WTC11 (cell line): ENCODE measurements around the gene RECK.

Experiments used
- CREB1 ChIP-seq: sonication (generic); formaldehyde crosslinking; IDR thresholded peaks from 2 replicates; pipeline ENCODE4 v1.8.0; 2023; ENCODE audit warnings: mild to moderate bottlenecking, missing genetic modification reagents
- CREM ChIP-seq: sonication (generic); formaldehyde crosslinking; IDR thresholded peaks from 2 replicates; pipeline ENCODE4 v1.8.1; 2022; ENCODE audit warnings: mild to moderate bottlenecking, missing genetic modification reagents, moderate library complexity
- JUN ChIP-seq: sonication (generic); formaldehyde crosslinking; IDR thresholded peaks from 2 replicates; pipeline ENCODE4 v1.8.0; 2023; ENCODE audit warnings: mild to moderate bottlenecking, missing genetic modification reagents
- NFYB ChIP-seq: sonication (generic); formaldehyde crosslinking; conservative IDR thresholded peaks from 2 replicates; pipeline ENCODE4 v1.8.0; 2022; ENCODE audit warnings: low read depth, missing genetic modification reagents
- ZNF121 ChIP-seq: sonication (generic); formaldehyde crosslinking; IDR thresholded peaks from 2 replicates; pipeline ENCODE4 v1.8.0; 2023; ENCODE audit warnings: missing genetic modification reagents
- ZNF317 ChIP-seq: sonication (generic); formaldehyde crosslinking; IDR thresholded peaks from 2 replicates; pipeline ENCODE4 v1.8.1; 2023; ENCODE audit warnings: low read depth, mild to moderate bottlenecking, moderate library complexity, missing genetic modification reagents, borderline replicate concordance
- TF ChIP-seq, protein P1 (sequence below): fragments of 200-600 bp; IDR thresholded peaks from 2 replicates; pipeline ENCODE4 v1.8.0; 2022; ENCODE audit warnings: antibody characterized with exemption
- TF ChIP-seq, protein P2 (sequence below): sonication (generic); formaldehyde crosslinking; IDR thresholded peaks from 2 replicates; pipeline ENCODE4 v1.8.0; 2022; ENCODE audit warnings: mild to moderate bottlenecking, missing genetic modification reagents
- TF ChIP-seq, protein P3 (sequence below): sonication (generic); formaldehyde crosslinking; IDR thresholded peaks from 2 replicates; pipeline ENCODE4 v1.8.1; 2022; ENCODE audit warnings: low read depth, missing genetic modification reagents, borderline replicate concordance
- TF ChIP-seq, protein P4 (sequence below): sonication (generic); formaldehyde crosslinking; IDR thresholded peaks from 2 replicates; pipeline ENCODE4 v1.8.1; 2022; ENCODE audit warnings: low read depth, mild to moderate bottlenecking, moderate library complexity, missing genetic modification reagents, borderline replicate concordance

DNA sequence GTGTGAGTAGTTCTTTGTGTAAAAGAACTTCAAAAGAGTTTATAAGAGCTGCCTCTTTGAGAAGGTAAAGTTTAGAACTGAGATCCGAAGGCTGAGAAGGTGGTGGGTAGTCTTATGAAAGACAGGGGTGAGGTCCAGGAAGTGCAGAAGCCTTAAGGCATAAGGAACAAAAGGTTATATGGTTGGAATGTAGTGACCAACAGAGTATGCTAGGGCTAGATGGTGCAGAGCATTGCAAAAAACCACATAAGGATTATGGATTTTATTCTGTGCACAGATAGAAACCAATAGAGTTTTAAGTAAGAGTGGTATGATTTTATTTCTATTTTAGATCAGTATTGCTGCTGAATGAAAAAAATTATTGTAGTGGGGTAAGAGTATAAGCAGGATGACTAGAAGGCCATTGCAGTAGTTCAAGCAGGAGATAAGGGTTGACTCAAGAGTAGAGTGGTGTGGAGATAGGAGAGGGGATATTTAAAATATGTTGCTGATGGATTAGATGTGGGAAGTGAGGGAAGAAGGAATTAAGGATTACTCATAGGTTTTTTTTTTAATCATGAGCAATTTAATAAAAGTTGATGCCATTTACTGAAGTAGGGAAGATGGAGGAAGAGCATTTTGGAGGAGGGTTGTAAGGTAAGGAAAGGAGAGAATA, 3.7 kb downstream of the RECK start:
- TF ChIP-seq, protein P1, sequence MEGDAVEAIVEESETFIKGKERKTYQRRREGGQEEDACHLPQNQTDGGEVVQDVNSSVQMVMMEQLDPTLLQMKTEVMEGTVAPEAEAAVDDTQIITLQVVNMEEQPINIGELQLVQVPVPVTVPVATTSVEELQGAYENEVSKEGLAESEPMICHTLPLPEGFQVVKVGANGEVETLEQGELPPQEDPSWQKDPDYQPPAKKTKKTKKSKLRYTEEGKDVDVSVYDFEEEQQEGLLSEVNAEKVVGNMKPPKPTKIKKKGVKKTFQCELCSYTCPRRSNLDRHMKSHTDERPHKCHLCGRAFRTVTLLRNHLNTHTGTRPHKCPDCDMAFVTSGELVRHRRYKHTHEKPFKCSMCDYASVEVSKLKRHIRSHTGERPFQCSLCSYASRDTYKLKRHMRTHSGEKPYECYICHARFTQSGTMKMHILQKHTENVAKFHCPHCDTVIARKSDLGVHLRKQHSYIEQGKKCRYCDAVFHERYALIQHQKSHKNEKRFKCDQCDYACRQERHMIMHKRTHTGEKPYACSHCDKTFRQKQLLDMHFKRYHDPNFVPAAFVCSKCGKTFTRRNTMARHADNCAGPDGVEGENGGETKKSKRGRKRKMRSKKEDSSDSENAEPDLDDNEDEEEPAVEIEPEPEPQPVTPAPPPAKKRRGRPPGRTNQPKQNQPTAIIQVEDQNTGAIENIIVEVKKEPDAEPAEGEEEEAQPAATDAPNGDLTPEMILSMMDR, result no peak
- TF ChIP-seq, protein P2, sequence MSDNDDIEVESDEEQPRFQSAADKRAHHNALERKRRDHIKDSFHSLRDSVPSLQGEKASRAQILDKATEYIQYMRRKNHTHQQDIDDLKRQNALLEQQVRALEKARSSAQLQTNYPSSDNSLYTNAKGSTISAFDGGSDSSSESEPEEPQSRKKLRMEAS (CRISPR knock-in tag), result no peak
- TF ChIP-seq ZNF317 (CRISPR knock-in tag), result no peak
- TF ChIP-seq, protein P3, sequence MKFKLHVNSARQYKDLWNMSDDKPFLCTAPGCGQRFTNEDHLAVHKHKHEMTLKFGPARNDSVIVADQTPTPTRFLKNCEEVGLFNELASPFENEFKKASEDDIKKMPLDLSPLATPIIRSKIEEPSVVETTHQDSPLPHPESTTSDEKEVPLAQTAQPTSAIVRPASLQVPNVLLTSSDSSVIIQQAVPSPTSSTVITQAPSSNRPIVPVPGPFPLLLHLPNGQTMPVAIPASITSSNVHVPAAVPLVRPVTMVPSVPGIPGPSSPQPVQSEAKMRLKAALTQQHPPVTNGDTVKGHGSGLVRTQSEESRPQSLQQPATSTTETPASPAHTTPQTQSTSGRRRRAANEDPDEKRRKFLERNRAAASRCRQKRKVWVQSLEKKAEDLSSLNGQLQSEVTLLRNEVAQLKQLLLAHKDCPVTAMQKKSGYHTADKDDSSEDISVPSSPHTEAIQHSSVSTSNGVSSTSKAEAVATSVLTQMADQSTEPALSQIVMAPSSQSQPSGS, result no peak
- TF ChIP-seq CREM (CRISPR knock-in tag), result no peak
- TF ChIP-seq NFYB, result no peak
- TF ChIP-seq, protein P4, sequence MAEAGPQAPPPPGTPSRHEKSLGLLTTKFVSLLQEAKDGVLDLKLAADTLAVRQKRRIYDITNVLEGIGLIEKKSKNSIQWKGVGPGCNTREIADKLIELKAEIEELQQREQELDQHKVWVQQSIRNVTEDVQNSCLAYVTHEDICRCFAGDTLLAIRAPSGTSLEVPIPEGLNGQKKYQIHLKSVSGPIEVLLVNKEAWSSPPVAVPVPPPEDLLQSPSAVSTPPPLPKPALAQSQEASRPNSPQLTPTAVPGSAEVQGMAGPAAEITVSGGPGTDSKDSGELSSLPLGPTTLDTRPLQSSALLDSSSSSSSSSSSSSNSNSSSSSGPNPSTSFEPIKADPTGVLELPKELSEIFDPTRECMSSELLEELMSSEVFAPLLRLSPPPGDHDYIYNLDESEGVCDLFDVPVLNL (CRISPR knock-in tag), result no peak
- no peak for TF ChIP-seq CREB1
- TF ChIP-seq JUN, result no peak
- no peak for TF ChIP-seq ZNF121 (CRISPR knock-in tag)
